HepG2 (cell line): ENCODE data around the gene PRTN3. TPM values are rescaled to one million over a fixed set of nuclear protein-coding genes. Genes with fewer than 3 reads are reported as not detected.

Experiments
- CBX5 ChIP-seq: sonication (generic); formaldehyde crosslinking; IDR thresholded peaks from 2 replicates; pipeline ENCODE4 v1.4.0; 2020; ENCODE audit warnings: missing genetic modification reagents, borderline replicate concordance
- ETV6 ChIP-seq: sonication (generic); formaldehyde crosslinking; conservative IDR thresholded peaks from 2 replicates; pipeline ENCODE4 v1.4.0; 2020; ENCODE audit warnings: missing genetic modification reagents
- HMG20B ChIP-seq: conservative IDR thresholded peaks from 2 replicates; pipeline ENCODE4 v1.6.1; 2016; ENCODE audit warnings: missing genetic modification reagents, missing compliant biosample characterization
- HNRNPH1 ChIP-seq: fragments of 200-400 bp; formaldehyde crosslinking; optimal IDR thresholded peaks from 2 replicates; pipeline ENCODE3; 2017; ENCODE audit warnings: mild to moderate bottlenecking, low read depth, low read length
- KDM5B ChIP-seq: sonication (generic); formaldehyde crosslinking; IDR thresholded peaks from 2 replicates; pipeline ENCODE4 v1.4.0; 2020; ENCODE audit warnings: missing genetic modification reagents, mild to moderate bottlenecking, borderline replicate concordance
- KLF9 ChIP-seq: IDR thresholded peaks from 2 replicates; pipeline ENCODE4 v1.6.1; 2016; ENCODE audit warnings: low read depth
- MYC ChIP-seq: sonication (generic); formaldehyde crosslinking; IDR thresholded peaks from 2 replicates; pipeline ENCODE4 v1.9.0; 2021; ENCODE audit warnings: missing genetic modification reagents, borderline replicate concordance
- NKX3-1 ChIP-seq: sonication (generic); formaldehyde crosslinking; IDR thresholded peaks from 2 replicates; pipeline ENCODE4 v1.5.0; 2020; ENCODE audit warnings: missing genetic modification reagents
- PPARG ChIP-seq: conservative IDR thresholded peaks from 2 replicates; pipeline ENCODE4 v1.6.1; 2016; ENCODE audit warnings: missing biosample characterization, missing genetic modification reagents
- RAD51 ChIP-seq: fragments of 450-650 bp; IDR thresholded peaks from 2 replicates; pipeline ENCODE4 v1.6.1; 2016; ENCODE audit warnings: borderline replicate concordance
- SNAI1 ChIP-seq: sonication (generic); formaldehyde crosslinking; IDR thresholded peaks from 2 replicates; pipeline ENCODE4 v1.5.0; 2020; ENCODE audit warnings: mild to moderate bottlenecking, missing genetic modification reagents, borderline replicate concordance
- STAG1 ChIP-seq: sonication (generic); formaldehyde crosslinking; IDR thresholded peaks from 2 replicates; pipeline ENCODE4 v1.4.0; 2020; ENCODE audit warnings: missing genetic modification reagents
- ZBTB38 ChIP-seq: sonication (generic); formaldehyde crosslinking; IDR thresholded peaks from 2 replicates; pipeline ENCODE4 v1.5.1; 2020; ENCODE audit warnings: mild to moderate bottlenecking, missing genetic modification reagents
- ZNF10 ChIP-seq: sonication (generic); formaldehyde crosslinking; IDR thresholded peaks from 2 replicates; pipeline ENCODE4 v1.4.0; 2020; ENCODE audit warnings: mild to moderate bottlenecking, low read depth, missing genetic modification reagents, borderline replicate concordance
- ZNF30 ChIP-seq: sonication (generic); formaldehyde crosslinking; IDR thresholded peaks from 2 replicates; pipeline ENCODE4 v1.5.0; 2020; ENCODE audit warnings: mild to moderate bottlenecking, missing genetic modification reagents
- ZNF317 ChIP-seq: sonication (generic); formaldehyde crosslinking; IDR thresholded peaks from 2 replicates; pipeline ENCODE4 v1.5.0; 2020; ENCODE audit warnings: mild to moderate bottlenecking, missing genetic modification reagents
- ZNF333 ChIP-seq: sonication (generic); formaldehyde crosslinking; IDR thresholded peaks from 2 replicates; pipeline ENCODE4 v1.4.0; 2020; ENCODE audit warnings: mild to moderate bottlenecking, missing genetic modification reagents, borderline replicate concordance
- ZNF484 ChIP-seq: sonication (generic); formaldehyde crosslinking; IDR thresholded peaks from 2 replicates; pipeline ENCODE4 v1.5.1; 2020; ENCODE audit warnings: mild to moderate bottlenecking, low read depth, missing genetic modification reagents, borderline replicate concordance
- ZNF546 ChIP-seq: sonication (generic); formaldehyde crosslinking; conservative IDR thresholded peaks from 2 replicates; pipeline ENCODE4 v1.8.1; 2023; ENCODE audit warnings: mild to moderate bottlenecking, missing genetic modification reagents
- ZNF788 ChIP-seq: sonication (generic); formaldehyde crosslinking; IDR thresholded peaks from 2 replicates; pipeline ENCODE4 v1.5.0; 2020; ENCODE audit warnings: mild to moderate bottlenecking, missing genetic modification reagents, borderline replicate concordance
- ZNF792 ChIP-seq: IDR thresholded peaks from 2 replicates; pipeline ENCODE4 v1.6.1; 2016
- polyA plus RNA-seq, 8 experiments: library from polyadenylated mRNA; depleted of rRNA in 3 of 8; stranded (reverse) in 7 of 8; unstranded in 1 of 8; fragments of >200 nt; fragmentation: Illumina TruSeq in 4 of 8; extraction: Trizol in 4 of 8; gene quantifications; 2 replicates each; pipeline versions ENCODE4 v1.2.1 to v1.2.3, GENCODE V29; 2011 to 2016; ENCODE audit warnings: low read depth in 4 of 8, missing spikeins in 1 of 8, mixed read lengths in 1 of 8; ENCODE audit not compliant: insufficient read depth in 1 of 8
- total RNA-seq, 5 experiments: library from RNA; depleted of rRNA; stranded (reverse); fragments of >200 nt; fragmentation: Illumina TruSeq; extraction: Trizol; gene quantifications; 2 replicates each; pipeline ENCODE4 v1.2.3, GENCODE V29; 2016; ENCODE audit warnings: low read depth in 1 of 5
- TF ChIP-seq, protein P1 (sequence below): sonication (generic); formaldehyde crosslinking; conservative IDR thresholded peaks from 2 replicates; pipeline ENCODE4 v1.8.0; 2022; ENCODE audit warnings: missing genetic modification reagents
- TF ChIP-seq, protein P2 (sequence below): sonication (generic); formaldehyde crosslinking; IDR thresholded peaks from 2 replicates; pipeline ENCODE4 v1.4.0; 2020; ENCODE audit warnings: missing genetic modification reagents
- TF ChIP-seq, protein P3 (sequence below): sonication (generic); formaldehyde crosslinking; IDR thresholded peaks from 2 replicates; pipeline ENCODE4 v1.5.0; 2020; ENCODE audit warnings: missing genetic modification reagents
- TF ChIP-seq, protein P4 (sequence below): sonication (generic); formaldehyde crosslinking; IDR thresholded peaks from 2 replicates; pipeline ENCODE4 v1.8.1; 2023; ENCODE audit warnings: mild to moderate bottlenecking, missing genetic modification reagents

The PRTN3 gene
- total and polyA plus RNA-seq, 2 of the 13 experiments (the other 11 are each of a cell fraction or from before 2014, with no cell fraction given): not detected

DNA sequence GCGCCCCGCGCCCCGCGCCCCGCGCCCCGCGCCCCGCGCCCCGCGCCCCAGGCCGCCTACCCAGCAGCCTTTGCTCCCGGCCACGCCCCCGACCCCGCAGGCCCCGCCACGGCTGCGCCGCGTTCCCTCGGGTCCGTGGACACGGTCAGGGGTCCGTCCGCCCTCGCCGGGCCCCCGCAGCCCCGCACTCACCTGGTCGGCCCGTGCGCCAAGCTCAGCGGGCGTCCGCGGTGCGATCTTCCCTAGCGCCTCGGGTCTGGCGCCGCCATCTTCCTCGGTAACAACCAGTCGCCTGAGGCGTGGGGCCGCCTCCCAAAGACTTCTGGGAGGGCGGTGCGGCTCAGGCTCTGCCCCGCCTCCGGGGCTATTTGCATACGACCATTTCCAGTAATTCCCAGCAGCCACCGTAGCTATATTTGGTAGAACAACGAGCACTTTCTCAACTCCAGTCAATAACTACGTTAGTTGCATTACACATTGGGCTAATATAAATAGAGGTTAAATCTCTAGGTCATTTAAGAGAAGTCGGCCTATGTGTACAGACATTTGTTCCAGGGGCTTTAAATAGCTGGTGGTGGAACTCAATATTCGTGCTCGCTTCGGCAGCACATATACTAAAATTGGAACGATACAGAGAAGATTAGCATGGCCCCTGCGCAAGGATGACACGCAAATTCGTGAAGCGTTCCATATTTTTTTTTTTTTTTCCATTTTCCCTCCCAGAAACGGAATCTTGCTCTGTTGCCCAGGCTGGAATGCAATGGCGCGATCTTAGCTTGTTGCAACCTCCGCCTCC lies 52.3 kb downstream of the PRTN3 start, which contains the start of the genes MED16 and RNU6-9 (continued):
- TF ChIP-seq CBX5 (CRISPR knock-in tag) (no peak), SNAI1 (CRISPR knock-in tag) (no peak), ZBTB38 (CRISPR knock-in tag) (peak; percentile 66; the same call in 1 of the 2 replicates), RAD51 (no peak), KDM5B (CRISPR knock-in tag) (peak; percentile 58; the same call in 1 of the 2 replicates), ZNF30 (CRISPR knock-in tag) (no peak), ZNF317 (no peak), MYC (peak; percentile 72), HMG20B (CRISPR knock-in tag) (no peak), ZNF484 (no peak), HNRNPH1 (no peak), ZNF546 (no peak), ZNF333 (no peak), ZNF788 (CRISPR knock-in tag) (peak; percentile 46; the same call in 1 of the 2 replicates), ZNF792 (CRISPR knock-in tag) (no peak), KLF9 (CRISPR knock-in tag) (no peak), ZNF10 (CRISPR knock-in tag) (no peak), NKX3-1 (CRISPR knock-in tag) (0 out of 2 replicates have a peak, but pooled peaks have one; percentile 58), PPARG (CRISPR knock-in tag) (peak; percentile 18; the same call in 1 of the 2 replicates), STAG1 (no peak), ETV6 (no peak)
- TF ChIP-seq, protein P1, sequence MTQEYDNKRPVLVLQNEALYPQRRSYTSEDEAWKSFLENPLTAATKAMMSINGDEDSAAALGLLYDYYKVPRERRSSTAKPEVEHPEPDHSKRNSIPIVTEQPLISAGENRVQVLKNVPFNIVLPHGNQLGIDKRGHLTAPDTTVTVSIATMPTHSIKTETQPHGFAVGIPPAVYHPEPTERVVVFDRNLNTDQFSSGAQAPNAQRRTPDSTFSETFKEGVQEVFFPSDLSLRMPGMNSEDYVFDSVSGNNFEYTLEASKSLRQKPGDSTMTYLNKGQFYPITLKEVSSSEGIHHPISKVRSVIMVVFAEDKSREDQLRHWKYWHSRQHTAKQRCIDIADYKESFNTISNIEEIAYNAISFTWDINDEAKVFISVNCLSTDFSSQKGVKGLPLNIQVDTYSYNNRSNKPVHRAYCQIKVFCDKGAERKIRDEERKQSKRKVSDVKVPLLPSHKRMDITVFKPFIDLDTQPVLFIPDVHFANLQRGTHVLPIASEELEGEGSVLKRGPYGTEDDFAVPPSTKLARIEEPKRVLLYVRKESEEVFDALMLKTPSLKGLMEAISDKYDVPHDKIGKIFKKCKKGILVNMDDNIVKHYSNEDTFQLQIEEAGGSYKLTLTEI (CRISPR knock-in tag): no peak
- TF ChIP-seq, protein P2, sequence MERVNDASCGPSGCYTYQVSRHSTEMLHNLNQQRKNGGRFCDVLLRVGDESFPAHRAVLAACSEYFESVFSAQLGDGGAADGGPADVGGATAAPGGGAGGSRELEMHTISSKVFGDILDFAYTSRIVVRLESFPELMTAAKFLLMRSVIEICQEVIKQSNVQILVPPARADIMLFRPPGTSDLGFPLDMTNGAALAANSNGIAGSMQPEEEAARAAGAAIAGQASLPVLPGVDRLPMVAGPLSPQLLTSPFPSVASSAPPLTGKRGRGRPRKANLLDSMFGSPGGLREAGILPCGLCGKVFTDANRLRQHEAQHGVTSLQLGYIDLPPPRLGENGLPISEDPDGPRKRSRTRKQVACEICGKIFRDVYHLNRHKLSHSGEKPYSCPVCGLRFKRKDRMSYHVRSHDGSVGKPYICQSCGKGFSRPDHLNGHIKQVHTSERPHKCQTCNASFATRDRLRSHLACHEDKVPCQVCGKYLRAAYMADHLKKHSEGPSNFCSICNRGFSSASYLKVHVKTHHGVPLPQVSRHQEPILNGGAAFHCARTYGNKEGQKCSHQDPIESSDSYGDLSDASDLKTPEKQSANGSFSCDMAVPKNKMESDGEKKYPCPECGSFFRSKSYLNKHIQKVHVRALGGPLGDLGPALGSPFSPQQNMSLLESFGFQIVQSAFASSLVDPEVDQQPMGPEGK (CRISPR knock-in tag): peak; percentile 48; the same call in 1 of the 2 replicates
- TF ChIP-seq, protein P3, sequence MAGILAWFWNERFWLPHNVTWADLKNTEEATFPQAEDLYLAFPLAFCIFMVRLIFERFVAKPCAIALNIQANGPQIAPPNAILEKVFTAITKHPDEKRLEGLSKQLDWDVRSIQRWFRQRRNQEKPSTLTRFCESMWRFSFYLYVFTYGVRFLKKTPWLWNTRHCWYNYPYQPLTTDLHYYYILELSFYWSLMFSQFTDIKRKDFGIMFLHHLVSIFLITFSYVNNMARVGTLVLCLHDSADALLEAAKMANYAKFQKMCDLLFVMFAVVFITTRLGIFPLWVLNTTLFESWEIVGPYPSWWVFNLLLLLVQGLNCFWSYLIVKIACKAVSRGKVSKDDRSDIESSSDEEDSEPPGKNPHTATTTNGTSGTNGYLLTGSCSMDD (CRISPR knock-in tag): no peak
- TF ChIP-seq, protein P4, sequence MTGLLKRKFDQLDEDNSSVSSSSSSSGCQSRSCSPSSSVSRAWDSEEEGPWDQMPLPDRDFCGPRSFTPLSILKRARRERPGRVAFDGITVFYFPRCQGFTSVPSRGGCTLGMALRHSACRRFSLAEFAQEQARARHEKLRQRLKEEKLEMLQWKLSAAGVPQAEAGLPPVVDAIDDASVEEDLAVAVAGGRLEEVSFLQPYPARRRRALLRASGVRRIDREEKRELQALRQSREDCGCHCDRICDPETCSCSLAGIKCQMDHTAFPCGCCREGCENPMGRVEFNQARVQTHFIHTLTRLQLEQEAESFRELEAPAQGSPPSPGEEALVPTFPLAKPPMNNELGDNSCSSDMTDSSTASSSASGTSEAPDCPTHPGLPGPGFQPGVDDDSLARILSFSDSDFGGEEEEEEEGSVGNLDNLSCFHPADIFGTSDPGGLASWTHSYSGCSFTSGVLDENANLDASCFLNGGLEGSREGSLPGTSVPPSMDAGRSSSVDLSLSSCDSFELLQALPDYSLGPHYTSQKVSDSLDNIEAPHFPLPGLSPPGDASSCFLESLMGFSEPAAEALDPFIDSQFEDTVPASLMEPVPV (CRISPR knock-in tag): peak; percentile 79
